ENCODE data around the gene YIF1A. TPM values are rescaled to one million over a fixed set of nuclear protein-coding genes. Genes with fewer than 3 reads are reported as not detected.

The YIF1A gene
- polyA plus RNA-seq, 1 of the 3 experiments (the other 2 are of a cell fraction), result 123 TPM

DNA sequence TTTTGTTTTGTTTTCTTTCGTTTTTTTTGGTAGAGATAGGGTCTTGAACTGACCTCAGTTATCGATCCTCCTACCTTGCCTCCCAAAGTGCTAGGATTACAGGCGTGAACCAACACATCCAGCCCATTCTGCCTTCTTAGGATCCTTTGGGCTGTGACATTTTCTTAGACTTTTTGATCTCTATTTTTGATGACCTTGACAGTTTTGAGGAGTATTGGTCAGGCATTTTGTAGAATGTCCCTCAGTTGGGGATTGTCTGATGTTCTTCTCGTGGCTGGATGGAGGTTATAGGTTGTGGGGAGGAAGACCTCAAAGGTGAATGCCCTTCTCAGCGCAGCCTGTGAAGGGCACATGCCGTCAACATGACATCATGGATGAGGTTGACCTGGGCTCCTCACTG lies 40.0 kb downstream of the YIF1A start:
- TF ChIP-seq, protein P1, sequence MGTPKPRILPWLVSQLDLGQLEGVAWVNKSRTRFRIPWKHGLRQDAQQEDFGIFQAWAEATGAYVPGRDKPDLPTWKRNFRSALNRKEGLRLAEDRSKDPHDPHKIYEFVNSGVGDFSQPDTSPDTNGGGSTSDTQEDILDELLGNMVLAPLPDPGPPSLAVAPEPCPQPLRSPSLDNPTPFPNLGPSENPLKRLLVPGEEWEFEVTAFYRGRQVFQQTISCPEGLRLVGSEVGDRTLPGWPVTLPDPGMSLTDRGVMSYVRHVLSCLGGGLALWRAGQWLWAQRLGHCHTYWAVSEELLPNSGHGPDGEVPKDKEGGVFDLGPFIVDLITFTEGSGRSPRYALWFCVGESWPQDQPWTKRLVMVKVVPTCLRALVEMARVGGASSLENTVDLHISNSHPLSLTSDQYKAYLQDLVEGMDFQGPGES (IDR thresholded peaks at IDR 0.05; ENCODE audit: low read depth, low read length), result no peak
- TF ChIP-seq FOXM1 (IDR thresholded peaks at IDR 0.05; ENCODE audit: low read depth), result no peak
- TF ChIP-seq GABPA (IDR thresholded peaks at IDR 0.05; ENCODE audit: low read depth), result no peak
- no peak for TF ChIP-seq GATA2 (CRISPR knock-in tag; IDR thresholded peaks at IDR 0.05)
- TF ChIP-seq JUND (IDR thresholded peaks at IDR 0.05), result no peak
- no peak for TF ChIP-seq TCF12 (IDR thresholded peaks at IDR 0.05)
- no peak for TF ChIP-seq RAD21 (IDR thresholded peaks at IDR 0.05; ENCODE audit: low read length)
- TF ChIP-seq RFX5 (IDR thresholded peaks at IDR 0.05; ENCODE audit: low read length), result no peak
- TF ChIP-seq TEAD4 (IDR thresholded peaks at IDR 0.05; ENCODE audit: borderline replicate concordance, insufficient read depth), result no peak
- TF ChIP-seq TAF1 (IDR thresholded peaks at IDR 0.05; ENCODE audit: borderline replicate concordance, low read depth, low read length), result no peak
- TF ChIP-seq YY1 (IDR thresholded peaks at IDR 0.05; ENCODE audit: low read depth), result no peak
- no peak for TF ChIP-seq SMC3 (IDR thresholded peaks at IDR 0.05; ENCODE audit: low read depth, low read length)
- no peak for TF ChIP-seq ELF1 (IDR thresholded peaks at IDR 0.05)
- TF ChIP-seq MXI1 (IDR thresholded peaks at IDR 0.05; ENCODE audit: low read depth, low read length), result no peak
- no peak for TF ChIP-seq EP300 (IDR thresholded peaks at IDR 0.05; ENCODE audit: borderline replicate concordance in 1 of 2, low read depth in 1 of 2, low read length in 1 of 2)
- TF ChIP-seq USF2 (IDR thresholded peaks at IDR 0.05; ENCODE audit: borderline replicate concordance, low read depth, low read length), result no peak
- TF ChIP-seq USF1 (IDR thresholded peaks at IDR 0.05; ENCODE audit: borderline replicate concordance, low read depth), result no peak
- TF ChIP-seq, protein P2, sequence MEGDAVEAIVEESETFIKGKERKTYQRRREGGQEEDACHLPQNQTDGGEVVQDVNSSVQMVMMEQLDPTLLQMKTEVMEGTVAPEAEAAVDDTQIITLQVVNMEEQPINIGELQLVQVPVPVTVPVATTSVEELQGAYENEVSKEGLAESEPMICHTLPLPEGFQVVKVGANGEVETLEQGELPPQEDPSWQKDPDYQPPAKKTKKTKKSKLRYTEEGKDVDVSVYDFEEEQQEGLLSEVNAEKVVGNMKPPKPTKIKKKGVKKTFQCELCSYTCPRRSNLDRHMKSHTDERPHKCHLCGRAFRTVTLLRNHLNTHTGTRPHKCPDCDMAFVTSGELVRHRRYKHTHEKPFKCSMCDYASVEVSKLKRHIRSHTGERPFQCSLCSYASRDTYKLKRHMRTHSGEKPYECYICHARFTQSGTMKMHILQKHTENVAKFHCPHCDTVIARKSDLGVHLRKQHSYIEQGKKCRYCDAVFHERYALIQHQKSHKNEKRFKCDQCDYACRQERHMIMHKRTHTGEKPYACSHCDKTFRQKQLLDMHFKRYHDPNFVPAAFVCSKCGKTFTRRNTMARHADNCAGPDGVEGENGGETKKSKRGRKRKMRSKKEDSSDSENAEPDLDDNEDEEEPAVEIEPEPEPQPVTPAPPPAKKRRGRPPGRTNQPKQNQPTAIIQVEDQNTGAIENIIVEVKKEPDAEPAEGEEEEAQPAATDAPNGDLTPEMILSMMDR (IDR thresholded peaks at IDR 0.05), result no peak
- TF ChIP-seq FOXJ3 (CRISPR knock-in tag; IDR thresholded peaks at IDR 0.05), result no peak
- Histone ChIP-seq H3F3A (replicated peaks; ENCODE audit: insufficient read depth) (peaks cover 3% of the 10 kb centered on the region), H4K20me1 (ENCODE audit: insufficient read depth) (no peaks in the 10 kb centered on the region), H2AFZ (ENCODE audit: low read depth) (no peak overlapping the region), H3K9me2 (no peaks in the 10 kb centered on the region), H3K27me3 (ENCODE audit: insufficient read depth) (no peaks in the 10 kb centered on the region), H3K4me2 (no peak overlapping the region), H3K4me1 (ENCODE audit: control insufficient read depth in 1 of 2, insufficient read depth in 2 of 2, low read depth in 1 of 2, low read length in 1 of 2) (peaks cover 0 to 5% of the 10 kb centered on the region in 2 experiments; a peak in 1 of 4 replicates), H3K27ac (ENCODE audit: low read depth in 2 of 2, low read length in 1 of 2) (no peak overlapping the region), H3K9me3 (no peaks in the 10 kb centered on the region), H3K36me3 (replicated peaks in 1 of 2; ENCODE audit: control insufficient read depth in 1 of 2, insufficient read depth in 2 of 2, low read length in 1 of 2) (peaks cover 19 to 46% of the 10 kb centered on the region in 2 experiments), H3K4me3 (ENCODE audit: low read depth in 2 of 2, low read length in 1 of 2) (no peak overlapping the region), H3K9ac (no peak overlapping the region), H3K79me2 (ENCODE audit: insufficient read depth) (no peaks in the 10 kb centered on the region)
- CTCF ChIA-PET, result no interaction called here
- POLR2A ChIA-PET, result no interaction called here
- no peak for DNase-seq
- 91% methylated on average over 6 of the region's 6 CpGs for WGBS (ENCODE audit: low lambda C conversion rate)

Data from SK-N-SH (cell line).